ENCODE data around the gene REC114.
"Not testable (repeated sequence)": the region's sequence is repeated elsewhere in the genome, so short reads cannot be mapped to it uniquely, and the experiment has no call there.

Gene REC114

GRCh38 chr15:73457334-73457733, 14.4 kb downstream of the REC114 start:
- no peak for DNase-seq (ENCODE audit: low spot score)

DNA sequence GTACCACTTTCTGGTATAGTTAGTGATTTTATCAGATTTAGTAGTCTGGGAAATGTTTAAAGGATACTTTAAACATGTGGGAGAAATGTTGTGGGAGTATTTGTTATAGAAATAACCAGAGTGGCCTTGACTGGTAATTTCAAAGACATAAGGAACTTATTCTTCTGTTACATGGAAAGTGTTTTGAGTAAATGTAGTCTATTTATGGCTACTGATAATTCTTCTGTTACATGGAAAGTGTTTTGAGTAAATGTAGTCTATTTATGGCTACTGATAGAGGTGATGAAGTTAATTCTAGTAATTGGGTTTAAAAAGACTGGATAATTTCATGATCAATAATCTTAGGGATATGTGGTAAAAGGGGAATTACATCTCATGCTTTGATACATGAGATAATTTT, 17.7 kb downstream of the REC114 start:
- DNase-seq (ENCODE audit: low spot score), result no peak

GRCh38 chr15:73464602-73465001, 21.6 kb downstream of the REC114 start:
- DNase-seq (ENCODE audit: low spot score), result peak; percentile 26

DNA sequence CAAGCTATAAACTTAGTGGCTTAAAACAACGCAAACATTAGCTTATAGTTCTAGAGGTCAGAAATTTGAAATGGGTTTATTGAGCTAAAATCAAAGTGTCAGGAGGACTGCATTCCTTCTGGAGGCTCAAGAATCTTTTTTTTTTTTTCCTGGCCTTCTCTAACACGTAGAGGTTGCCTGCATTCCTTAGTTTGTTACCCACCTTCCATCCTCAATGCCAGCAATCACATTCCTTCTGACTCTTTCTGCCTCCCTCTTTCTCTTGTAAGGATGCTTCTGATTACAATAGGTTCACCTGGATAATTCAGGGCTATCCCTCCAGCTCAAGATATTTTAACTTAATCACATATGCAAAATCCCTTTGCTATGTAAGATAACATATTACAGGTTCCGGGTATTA, 24.8 kb downstream of the REC114 start:
- no peak for DNase-seq (ENCODE audit: low spot score)

DNA sequence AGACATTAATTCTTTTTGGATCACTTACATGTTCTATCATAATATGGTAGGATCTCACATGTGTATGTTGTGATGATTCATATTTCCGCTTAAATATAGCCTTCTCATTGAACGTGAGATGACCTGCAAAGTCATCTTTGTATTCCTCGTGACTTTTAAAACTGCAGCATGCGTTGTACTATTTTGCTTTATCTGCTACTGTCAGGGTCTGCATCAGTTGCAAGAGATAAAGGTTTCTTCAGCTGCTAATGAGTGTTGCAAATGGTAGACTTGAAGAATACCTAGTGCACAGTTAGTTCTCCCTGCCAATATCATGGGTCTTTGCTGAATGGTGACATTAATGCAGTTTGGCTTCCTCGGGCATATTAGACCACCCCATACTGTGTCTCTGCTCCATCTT, 31.8 kb downstream of the REC114 start:
- no peak for DNase-seq (ENCODE audit: low spot score)

- DNase-seq (ENCODE audit: low spot score), result no peak
Measured at GRCh38 chr15:73476704-73477216, 33.8 kb downstream of the REC114 start.

DNA sequence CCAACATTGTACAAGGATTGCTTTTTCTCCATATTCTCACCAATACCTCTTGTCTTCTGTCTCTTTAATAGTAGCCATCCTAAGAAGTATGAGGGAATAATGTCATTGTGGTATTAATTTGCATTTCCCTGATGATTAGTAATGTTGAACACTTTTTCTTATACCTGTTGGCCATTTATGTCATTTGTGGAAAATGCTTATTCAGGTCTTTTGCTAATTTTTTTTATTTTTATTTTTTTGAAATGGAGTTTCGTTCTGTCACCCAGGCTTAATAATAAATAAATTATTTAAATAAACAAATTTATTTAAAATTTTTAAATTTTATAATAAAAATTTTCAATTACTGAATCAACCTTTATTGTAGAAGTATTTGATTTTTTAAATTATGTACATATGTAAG, 37.1 kb downstream of the REC114 start:
- no peak for DNase-seq (ENCODE audit: low spot score)

DNA sequence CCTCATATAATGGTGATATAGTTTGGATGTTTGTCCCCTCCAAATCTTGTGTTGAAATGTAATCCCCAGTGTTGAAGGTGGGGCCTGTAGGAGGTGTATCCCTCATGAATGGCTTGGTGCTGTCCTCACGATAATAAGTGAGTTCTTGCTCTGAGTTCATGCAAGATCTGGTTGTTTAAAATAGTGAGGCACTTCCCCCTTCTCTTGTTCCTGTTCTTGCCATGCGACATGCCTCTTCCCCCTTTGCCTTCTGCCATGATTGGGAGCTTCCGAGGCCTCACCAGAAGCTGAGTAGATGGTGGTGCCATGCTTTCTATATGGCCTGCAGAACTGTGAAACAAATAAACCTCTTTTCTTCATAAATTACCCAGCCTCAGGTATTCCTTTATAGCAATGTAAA, 39.2 kb downstream of the REC114 start:
- DNase-seq (ENCODE audit: low spot score), result no peak

GRCh38 chr15:73483053-73483452, 40.1 kb downstream of the REC114 start:
- no peak for DNase-seq (ENCODE audit: low spot score)

GRCh38 chr15:73485372-73485771, 42.4 kb downstream of the REC114 start:
- DNase-seq (ENCODE audit: low spot score), result no peak

DNA sequence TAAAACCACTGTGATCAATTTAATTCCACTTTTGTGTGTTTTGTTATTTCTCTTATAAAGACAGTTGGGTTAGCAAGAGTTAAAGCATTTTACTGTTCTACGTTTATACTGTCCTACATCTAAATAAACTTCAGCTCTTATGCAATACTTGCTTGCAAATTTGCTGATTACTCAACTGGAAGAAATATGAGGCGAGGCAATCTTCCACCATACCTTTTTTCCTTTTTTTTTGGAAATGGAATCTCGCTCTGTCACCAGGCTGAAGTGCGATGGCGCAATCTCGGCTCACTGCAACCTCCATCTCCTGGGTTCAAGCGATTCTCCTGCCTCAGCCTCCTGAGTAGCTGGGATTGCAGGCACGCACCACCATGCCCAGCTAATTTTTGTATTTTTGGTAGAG, 42.9 kb downstream of the REC114 start:
- not testable (repeated sequence) for DNase-seq (ENCODE audit: low spot score)

DNA sequence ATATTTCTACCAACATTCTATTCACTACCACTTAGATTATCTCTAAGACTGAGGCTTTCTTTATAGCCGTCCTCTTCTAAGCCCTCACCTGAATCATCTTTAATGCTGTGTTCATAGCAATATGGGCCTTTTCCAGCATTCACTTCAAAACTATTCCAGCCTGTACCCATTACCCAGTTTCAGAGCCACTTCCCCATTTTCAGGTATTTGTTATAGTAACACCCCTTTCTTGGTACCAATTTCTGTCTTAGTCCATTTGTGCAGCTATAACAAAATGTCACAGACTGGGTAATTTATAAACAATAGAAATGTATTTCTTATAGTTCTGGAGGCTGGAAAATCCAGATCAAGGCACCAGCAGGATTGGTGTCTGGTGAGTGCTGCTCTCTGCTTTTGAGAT, 45.7 kb downstream of the REC114 start:
- no peak for DNase-seq (ENCODE audit: low spot score)

DNA sequence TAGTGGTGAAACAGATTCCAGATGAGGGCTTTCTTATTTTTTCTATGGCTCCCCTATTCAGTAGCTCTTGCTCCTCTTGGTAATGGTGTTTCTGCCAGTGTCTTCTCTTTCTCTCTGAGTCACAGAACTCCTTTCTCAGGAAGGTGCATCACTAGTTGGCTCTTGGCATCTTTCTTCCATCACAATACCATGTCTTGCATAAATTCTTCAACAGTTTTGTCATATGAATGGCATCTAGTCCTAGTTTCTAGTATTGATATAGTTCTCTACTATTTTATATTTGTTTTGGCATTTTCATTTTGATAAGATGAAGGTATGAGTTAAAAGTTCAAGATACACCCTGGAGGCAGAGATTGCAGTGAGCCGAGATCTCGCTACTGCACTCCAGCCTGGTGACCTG, 51.0 kb downstream of the REC114 start:
- DNase-seq (ENCODE audit: low spot score), result no peak

DNA sequence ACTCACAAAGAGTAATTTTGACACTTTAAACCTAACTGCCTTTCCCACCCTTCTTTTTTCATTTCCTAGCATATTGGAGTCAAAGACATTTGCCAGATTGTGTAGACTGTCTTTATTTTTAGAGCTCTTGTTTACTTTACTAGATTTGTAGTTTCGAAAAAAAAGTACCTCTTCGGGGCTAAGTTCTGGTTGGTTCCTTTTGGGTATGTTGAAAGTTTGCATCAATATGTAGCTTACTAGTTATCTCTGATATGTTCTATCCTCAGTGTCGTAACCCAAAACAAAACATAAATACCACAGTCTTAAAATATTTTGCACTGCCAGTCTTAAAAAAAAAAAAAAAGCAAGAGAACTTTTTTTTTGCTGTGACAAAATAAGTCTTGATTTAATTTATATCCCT, 52.2 kb downstream of the REC114 start:
- peak; percentile 33 for DNase-seq (ENCODE audit: low spot score)

DNA sequence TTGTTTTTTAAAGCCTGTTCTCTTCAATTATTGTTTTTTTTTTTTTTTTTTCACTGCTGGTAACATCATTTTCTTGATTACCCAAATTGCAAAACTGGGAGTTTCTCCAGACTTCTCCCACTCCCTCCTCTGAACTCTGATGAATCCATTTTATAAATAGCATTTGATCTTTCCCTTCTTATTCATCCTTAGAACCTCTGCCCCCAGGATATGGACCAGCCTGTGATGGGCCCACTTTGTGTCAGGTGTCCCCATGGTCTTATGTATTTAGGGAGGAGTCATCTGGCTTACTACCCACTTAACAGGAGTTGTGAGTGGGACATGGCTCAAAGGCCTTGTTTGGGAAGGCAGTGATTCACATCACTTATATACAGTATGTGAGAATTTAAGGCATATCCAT, 57.7 kb downstream of the REC114 start:
- no peak for DNase-seq (ENCODE audit: low spot score)

DNA sequence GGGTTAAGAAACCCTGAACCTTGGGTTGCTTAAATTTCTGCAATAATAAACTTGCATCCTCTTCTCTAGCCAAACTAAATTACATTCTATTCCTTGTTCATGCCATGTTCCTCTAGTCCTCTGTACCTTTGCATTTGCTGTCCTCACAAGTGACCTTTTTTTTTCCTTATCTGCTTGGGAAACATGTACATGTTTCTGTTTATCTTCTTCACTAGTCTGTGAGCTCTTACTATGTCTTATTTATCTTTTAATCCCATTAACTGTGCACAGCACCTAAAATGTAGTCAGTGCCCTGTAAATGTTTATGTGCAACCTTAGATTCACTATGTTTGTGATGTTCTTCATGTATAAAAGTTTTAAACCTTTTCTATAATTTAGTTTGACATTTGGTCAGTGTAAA, 61.9 kb downstream of the REC114 start:
- no peak for DNase-seq (ENCODE audit: low spot score)

- no peak for DNase-seq (ENCODE audit: low spot score)
Measured at GRCh38 chr15:73515527-73515926, 72.6 kb downstream of the REC114 start.

- DNase-seq (ENCODE audit: low spot score), result no peak
Measured at GRCh38 chr15:73517566-73517965, 74.6 kb downstream of the REC114 start.

GRCh38 chr15:73518180-73518862, 75.4 kb downstream of the REC114 start:
- DNase-seq (ENCODE audit: low spot score), result no peak

DNA sequence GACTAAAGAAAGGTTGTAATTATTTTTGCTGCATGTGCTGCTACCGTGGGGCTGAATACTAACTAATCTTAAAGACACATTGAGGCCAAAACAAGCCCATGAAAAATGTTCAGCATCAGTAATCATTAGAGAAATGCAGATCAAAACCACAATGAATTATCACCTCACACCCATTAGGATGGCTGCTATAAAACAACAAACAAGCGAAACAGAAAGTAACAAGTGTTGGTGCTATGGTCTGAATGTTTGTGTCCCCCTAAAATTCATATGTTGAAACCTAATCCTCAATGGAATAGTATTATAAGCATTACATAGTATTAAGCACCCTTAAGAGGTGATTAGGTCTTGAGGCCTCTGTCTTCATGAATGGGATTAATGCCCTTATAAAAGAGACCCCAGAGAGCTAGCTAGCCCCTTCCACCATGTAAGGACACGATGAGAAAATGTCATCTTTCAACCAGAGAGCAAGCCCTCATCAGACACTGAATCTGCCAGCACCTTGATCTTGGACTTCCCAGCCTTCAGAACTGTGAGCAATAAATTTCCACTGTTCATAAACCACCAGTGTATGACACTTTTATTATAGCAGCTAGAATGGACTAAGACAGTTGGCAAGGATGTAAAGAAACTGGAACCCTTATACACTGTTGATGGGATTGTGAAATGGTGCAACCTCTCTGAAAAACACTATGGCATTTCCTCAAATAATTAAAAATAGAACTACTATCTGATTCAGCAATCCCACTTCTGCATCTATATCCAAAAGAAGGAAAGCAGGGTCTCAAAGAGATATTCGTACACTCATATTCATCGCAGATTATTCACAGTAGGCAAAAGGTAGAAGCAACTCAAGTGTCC, 76.1 kb downstream of the REC114 start:
- DNase-seq (ENCODE audit: low spot score), result no peak

DNA sequence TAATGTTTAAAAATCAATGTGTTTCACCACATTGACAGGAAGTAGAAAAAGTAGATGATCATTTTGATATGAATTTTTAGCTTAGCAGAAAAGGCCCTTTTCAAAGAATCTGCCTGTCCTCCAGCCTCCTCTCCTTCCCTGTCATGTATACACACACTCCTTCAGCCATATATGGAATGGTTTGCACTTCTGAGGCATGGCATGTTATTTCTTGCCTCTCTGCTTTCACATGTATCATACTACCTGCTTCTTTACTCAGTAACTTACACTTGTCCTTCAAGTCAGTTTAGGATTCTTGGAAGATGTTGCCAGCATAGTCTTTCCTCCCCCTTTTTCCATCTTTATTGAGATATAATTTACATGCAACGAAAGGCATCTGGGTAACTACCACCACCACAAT, 79.0 kb downstream of the REC114 start:
- DNase-seq (ENCODE audit: low spot score), result no peak

GRCh38 chr15:73524919-73525318, 82.0 kb downstream of the REC114 start:
- DNase-seq (ENCODE audit: low spot score), result no peak

DNA sequence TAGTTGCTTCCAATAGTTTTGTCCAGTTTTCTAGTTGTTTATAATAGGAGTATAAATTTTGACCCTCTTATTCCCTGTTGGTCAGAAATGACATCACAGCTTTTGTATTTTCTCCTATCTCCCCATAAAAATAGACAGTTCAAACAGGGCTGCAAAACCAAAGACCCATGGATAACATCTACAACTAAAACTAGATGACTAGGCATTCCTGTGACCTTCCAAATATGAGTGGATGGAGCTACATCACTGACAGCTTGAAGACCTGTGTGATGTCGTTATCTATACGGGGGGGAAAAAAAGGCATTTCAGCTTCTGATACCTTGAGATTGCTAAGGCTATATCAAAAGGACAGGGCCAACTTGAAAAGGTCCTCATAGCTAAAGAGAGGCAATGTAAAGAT, 84.6 kb downstream of the REC114 start:
- no peak for DNase-seq (ENCODE audit: low spot score)
